NCI-H2196 (cell line): ENCODE data around the gene TFF2.

ENCODE experiments used
- DNase-seq: peaks from one replicate; lab custom pipeline; 2025; ENCODE audit not compliant: unreplicated experiment; lab: John Stamatoyannopoulos, UW

The TFF2 gene

GRCh38 chr21:42308161-42308913 lies 42.5 kb downstream of the TFF2 start:
- DNase-seq: no peak

- no peak for DNase-seq
Measured at GRCh38 chr21:42307106-42307505, 43.7 kb downstream of the TFF2 start.

- no peak for DNase-seq
Measured at GRCh38 chr21:42306366-42307035, 44.3 kb downstream of the TFF2 start.

- DNase-seq: no peak
Measured at GRCh38 chr21:42305707-42306147, 45.1 kb downstream of the TFF2 start.

- no peak for DNase-seq
Measured at GRCh38 chr21:42304556-42305454, 46.0 kb downstream of the TFF2 start.

GRCh38 chr21:42303443-42303842 lies 47.4 kb downstream of the TFF2 start:
- no peak for DNase-seq

- no peak for DNase-seq
Measured at GRCh38 chr21:42302794-42303193, 48.0 kb downstream of the TFF2 start.

GRCh38 chr21:42302076-42302650 lies 48.6 kb downstream of the TFF2 start:
- no peak for DNase-seq

- no peak for DNase-seq
Measured at GRCh38 chr21:42301371-42302075, 49.3 kb downstream of the TFF2 start.

GRCh38 chr21:42300956-42301355 lies 49.8 kb downstream of the TFF2 start:
- no peak for DNase-seq

- DNase-seq: no peak
Measured at GRCh38 chr21:42300045-42300583, 50.7 kb downstream of the TFF2 start.

- no peak for DNase-seq
Measured at GRCh38 chr21:42299324-42300044, 51.3 kb downstream of the TFF2 start.

GRCh38 chr21:42298657-42299056 lies 52.1 kb downstream of the TFF2 start:
- no peak for DNase-seq

- no peak for DNase-seq
Measured at GRCh38 chr21:42298237-42298636, 52.6 kb downstream of the TFF2 start.

- no peak for DNase-seq
Measured at GRCh38 chr21:42297377-42297776, 53.4 kb downstream of the TFF2 start.

- DNase-seq: no peak
Measured at GRCh38 chr21:42296501-42296900, 54.3 kb downstream of the TFF2 start.
